SK-N-MC (cell line): ENCODE measurements around the gene ARHGAP24.

Experiments
- DNase-seq: peaks from one replicate; pipeline ENCODE4 v3.0.0-alpha.2; 2011; ENCODE audit warnings: low read depth, low spot score
- H3K27ac ChIP-seq: fragments of 200-600 bp; sonication (generic); 2 replicates; pipeline ENCODE4 v1.5.1; 2016; ENCODE audit warnings: mixed run types
- H3K36me3 ChIP-seq: fragments of 200-600 bp; sonication (generic); 2 replicates; pipeline ENCODE4 v1.6.1; 2017; ENCODE audit warnings: antibody characterized with exemption, low read length, mixed read lengths; ENCODE audit not compliant: insufficient read depth
- H3K4me3 ChIP-seq: fragments of 200-600 bp; sonication (generic); 2 replicates; pipeline ENCODE4 v1.5.1; 2016
- H3K9ac ChIP-seq: fragments of 200-600 bp; sonication (generic); 2 replicates; pipeline ENCODE4 v1.8.0; 2017; ENCODE audit warnings: mixed run types, mixed read lengths; ENCODE audit not compliant: insufficient read length
- H3K9me3 ChIP-seq: fragments of 200-600 bp; sonication (generic); 2 replicates; pipeline ENCODE4 v1.6.1; 2017; ENCODE audit warnings: low read depth, mild to moderate bottlenecking, antibody characterized with exemption, low read length, moderate library complexity, mixed read lengths
- EZH2 ChIP-seq: fragments of 200-600 bp; sonication (generic); IDR thresholded peaks from one replicate; pipeline ENCODE4 v1.6.1; 2017; ENCODE audit warnings: antibody characterized with exemption
- FOXP2 ChIP-seq: optimal IDR thresholded peaks from 2 replicates; pipeline ENCODE3; 2011; ENCODE audit warnings: mild to moderate bottlenecking, moderate library complexity; ENCODE audit not compliant: insufficient read depth; ENCODE audit errors: extremely low read length, control extremely low read depth
- POLR2AphosphoS5 ChIP-seq: IDR thresholded peaks from 2 replicates; pipeline ENCODE4 v1.6.1; 2012; ENCODE audit warnings: mild to moderate bottlenecking, low read depth, low read length, borderline replicate concordance

Gene ARHGAP24

DNA sequence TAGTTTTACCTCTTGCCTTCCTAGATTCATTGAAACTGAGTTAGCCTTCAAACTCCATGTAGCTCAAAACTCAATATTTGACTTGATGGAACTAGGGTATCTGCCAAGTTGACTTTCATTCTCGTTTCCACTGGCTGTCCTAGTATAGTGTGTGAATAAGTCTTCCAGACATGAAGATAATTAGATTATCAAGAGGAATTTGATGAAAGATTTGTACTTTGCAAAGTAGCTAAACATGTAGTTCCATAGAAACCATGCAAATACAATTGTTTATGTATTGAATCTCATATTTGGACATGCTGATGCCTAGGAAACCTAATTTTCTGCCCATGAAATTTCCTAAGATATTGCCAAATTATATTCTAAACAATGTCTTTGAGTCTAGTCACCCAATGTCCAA lies 297.5 kb downstream of the ARHGAP24 start:
- Histone ChIP-seq H3K36me3 (no peaks in the 10 kb centered on the region), H3K9me3 (no peaks in the 10 kb centered on the region), H3K4me3 (no peak overlapping the region), H3K9ac (no peak overlapping the region), H3K27ac (no peak overlapping the region)
- TF ChIP-seq EZH2 (no peak), FOXP2 (no peak), POLR2AphosphoS5 (no peak)
- no peak for DNase-seq

DNA sequence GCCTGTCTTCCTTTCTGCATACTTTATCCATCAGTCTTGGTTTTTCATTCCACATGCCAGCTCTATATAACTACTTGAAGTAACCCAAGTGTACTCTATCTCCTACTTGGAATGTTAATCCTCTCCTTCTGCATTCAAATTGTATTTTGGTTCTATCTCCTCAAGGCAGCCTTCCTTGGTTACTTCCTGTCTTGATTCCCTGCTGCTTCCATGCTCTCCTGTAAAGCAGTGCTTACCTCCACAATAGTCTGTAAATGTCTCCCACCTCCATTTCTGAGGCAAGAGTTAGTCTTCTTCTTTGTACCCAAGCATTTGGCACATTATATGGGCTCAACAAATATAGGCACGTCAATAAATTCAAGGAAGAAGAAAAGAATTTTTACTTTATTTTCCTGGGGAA lies 298.4 kb downstream of the ARHGAP24 start:
- Histone ChIP-seq H3K4me3 (no peak overlapping the region), H3K9ac (no peak overlapping the region), H3K9me3 (no peaks in the 10 kb centered on the region), H3K27ac (no peak overlapping the region), H3K36me3 (no peaks in the 10 kb centered on the region)
- TF ChIP-seq POLR2AphosphoS5 (no peak), FOXP2 (no peak), EZH2 (no peak)
- no peak for DNase-seq

- Histone ChIP-seq H3K4me3 (no peak overlapping the region), H3K27ac (no peak overlapping the region)
These were observed 299.1 kb downstream of the ARHGAP24 start for GRCh38 chr4:85774000-85774399.

DNA sequence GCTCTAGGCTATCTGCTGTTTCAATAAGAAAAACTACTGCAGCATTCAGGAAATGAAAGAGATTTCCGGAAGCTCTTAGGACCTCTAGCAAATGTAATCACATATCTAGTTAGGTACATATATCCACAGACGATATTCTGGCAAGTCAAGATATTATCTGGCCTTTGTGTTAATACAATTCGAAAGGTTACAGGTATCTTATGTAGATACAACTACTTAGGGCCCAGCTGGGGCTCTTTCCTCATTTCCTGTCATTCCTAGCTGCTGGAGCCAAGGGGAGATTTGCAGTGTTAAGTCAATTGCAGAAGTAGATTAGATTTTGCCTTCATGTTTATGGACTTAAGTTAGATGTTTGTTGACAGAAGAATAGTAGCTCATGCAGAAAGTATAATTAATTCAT lies 299.5 kb downstream of the ARHGAP24 start:
- Histone ChIP-seq H3K27ac (no peak overlapping the region), H3K9ac (no peak overlapping the region), H3K9me3 (no peaks in the 10 kb centered on the region), H3K4me3 (no peak overlapping the region), H3K36me3 (no peaks in the 10 kb centered on the region)
- TF ChIP-seq POLR2AphosphoS5 (no peak), FOXP2 (no peak), EZH2 (no peak)
- DNase-seq, result no peak

More at GRCh38 chr4:85774000-85774399, 299.1 kb downstream of the ARHGAP24 start:
- Histone ChIP-seq H3K36me3 (no peaks in the 10 kb centered on the region), H3K9me3 (no peaks in the 10 kb centered on the region), H3K9ac (no peak overlapping the region)
- TF ChIP-seq POLR2AphosphoS5 (no peak), FOXP2 (no peak), EZH2 (no peak)
- no peak for DNase-seq

DNA sequence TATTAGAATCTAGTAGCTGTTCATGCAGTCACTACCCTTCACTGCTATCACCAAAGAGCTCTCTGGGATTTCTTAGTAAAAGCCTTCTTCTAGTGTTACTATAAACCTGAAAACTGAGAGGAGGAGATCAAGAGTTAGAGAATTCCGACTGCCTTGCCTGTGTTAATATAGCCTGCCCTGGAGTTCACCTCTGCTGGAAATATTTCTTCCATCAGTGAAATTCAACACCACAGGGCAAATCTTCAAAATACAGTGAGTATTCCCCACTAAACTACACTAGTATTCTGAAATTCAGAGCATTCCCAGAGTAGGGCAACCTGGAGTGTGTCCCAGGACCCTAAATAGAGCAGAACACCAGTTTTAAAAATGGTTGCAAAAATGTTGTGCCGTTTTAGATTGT lies 301.1 kb downstream of the ARHGAP24 start:
- no peak for DNase-seq
- TF ChIP-seq FOXP2 (no peak), POLR2AphosphoS5 (no peak), EZH2 (no peak)
- H3K4me3 ChIP-seq, result no peak overlapping the region
- H3K36me3 ChIP-seq, result no peaks in the 10 kb centered on the region
- no peaks in the 10 kb centered on the region for H3K9me3 ChIP-seq
- H3K9ac ChIP-seq, result no peak overlapping the region
- H3K27ac ChIP-seq, result no peak overlapping the region

GRCh38 chr4:85776579-85776978 lies 301.6 kb downstream of the ARHGAP24 start:
- no peak for DNase-seq

DNA sequence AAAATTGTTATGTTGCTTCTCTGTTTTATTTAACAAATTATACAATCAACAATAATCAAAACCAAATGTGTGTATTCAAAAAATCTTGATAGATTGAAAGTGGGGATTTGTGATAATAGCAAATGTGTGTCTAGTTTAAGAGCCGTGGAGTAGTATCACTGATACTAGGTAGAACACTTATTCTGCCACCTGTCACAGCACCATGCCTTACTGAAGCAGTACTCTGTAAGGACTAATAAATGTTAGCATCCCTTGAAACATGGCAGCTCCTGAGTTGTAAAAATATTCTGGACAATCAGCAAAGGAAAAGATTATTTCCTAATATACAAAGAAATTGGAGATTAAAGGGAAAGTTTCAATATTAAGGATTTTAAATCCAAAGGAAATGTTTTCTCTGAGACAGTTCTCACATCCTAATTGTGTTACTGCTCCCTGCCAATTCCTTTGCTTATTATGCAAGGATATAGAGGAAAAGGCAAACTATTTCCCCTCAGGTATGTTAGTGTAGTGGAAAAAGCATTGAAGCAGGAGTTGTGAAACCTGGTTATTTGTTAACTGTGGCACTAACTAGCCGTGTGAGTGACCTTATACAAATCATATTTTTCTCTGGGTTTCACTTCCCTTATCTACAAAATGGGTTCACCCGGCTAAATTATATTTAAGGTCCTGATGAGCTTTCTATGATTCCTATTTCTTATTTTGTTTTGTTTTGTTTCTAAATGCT lies 303.1 kb downstream of the ARHGAP24 start:
- no peak for TF ChIP-seq EZH2
- no peak for TF ChIP-seq POLR2AphosphoS5
- no peak for TF ChIP-seq FOXP2
- H3K4me3 ChIP-seq, result no peak overlapping the region
- DNase-seq, result no peak

More at GRCh38 chr4:85776579-85776978, 301.6 kb downstream of the ARHGAP24 start:
- Histone ChIP-seq H3K27ac (no peak overlapping the region), H3K9me3 (no peaks in the 10 kb centered on the region), H3K9ac (no peak overlapping the region), H3K36me3 (no peaks in the 10 kb centered on the region), H3K4me3 (no peak overlapping the region)
- TF ChIP-seq POLR2AphosphoS5, result no peak
- TF ChIP-seq FOXP2, result no peak
- no peak for TF ChIP-seq EZH2

DNA sequence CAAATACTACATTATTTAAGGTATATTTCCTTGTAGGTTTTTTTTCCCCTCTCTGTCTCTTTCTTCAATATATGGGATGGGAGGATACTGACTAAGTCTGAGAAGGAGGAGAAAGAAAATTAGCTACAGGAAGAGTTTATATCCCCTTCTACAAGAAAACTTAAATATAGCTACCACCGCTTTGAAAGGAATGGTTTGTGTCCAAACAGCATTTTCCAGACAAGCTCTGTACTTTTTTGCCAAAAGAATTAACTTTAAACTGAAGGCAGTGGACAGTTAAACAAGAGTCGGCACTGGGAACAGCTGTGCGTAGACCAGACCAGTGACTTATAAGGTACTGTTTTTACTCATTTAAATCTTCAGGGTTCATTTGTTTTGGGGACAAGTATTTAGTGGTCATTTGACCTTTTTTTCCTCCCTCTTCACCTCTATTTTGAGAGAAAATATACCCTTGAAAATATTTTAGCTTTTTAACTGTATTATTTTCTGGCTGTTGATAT lies 303.7 kb downstream of the ARHGAP24 start:
- H3K27ac ChIP-seq, result no peak overlapping the region
- TF ChIP-seq EZH2 (no peak), FOXP2 (no peak), POLR2AphosphoS5 (no peak)
- H3K36me3 ChIP-seq, result no peaks in the 10 kb centered on the region
- H3K9me3 ChIP-seq, result no peaks in the 10 kb centered on the region
- no peak overlapping the region for H3K4me3 ChIP-seq
- no peak overlapping the region for H3K9ac ChIP-seq
- no peak for DNase-seq

More for the DNA sequence above, 303.1 kb downstream of the ARHGAP24 start:
- Histone ChIP-seq H3K27ac (no peak overlapping the region), H3K9ac (no peak overlapping the region), H3K36me3 (no peaks in the 10 kb centered on the region), H3K9me3 (no peaks in the 10 kb centered on the region)

DNA sequence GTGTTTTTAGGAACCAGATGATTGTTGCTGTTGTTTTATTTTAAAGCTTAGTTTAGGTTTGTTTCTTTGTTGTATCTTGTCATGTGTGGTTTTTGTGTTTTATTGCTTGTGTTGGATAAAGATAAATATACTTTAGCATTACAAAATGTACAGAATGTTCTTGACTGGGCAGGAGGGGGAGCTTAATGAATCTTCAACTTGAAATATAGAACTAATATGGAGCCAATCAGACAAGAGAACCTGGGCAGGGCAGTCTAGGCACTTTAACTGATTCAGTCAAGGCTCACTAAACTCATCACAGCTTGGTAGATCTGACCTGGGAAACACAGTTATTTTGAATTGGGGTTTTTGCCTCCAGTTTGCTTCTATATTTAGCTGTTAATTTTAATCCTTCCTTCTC lies 304.2 kb downstream of the ARHGAP24 start:
- no peak overlapping the region for H3K27ac ChIP-seq
- no peaks in the 10 kb centered on the region for H3K36me3 ChIP-seq
- H3K9me3 ChIP-seq, result no peaks in the 10 kb centered on the region
- DNase-seq, result no peak
- TF ChIP-seq POLR2AphosphoS5, result no peak
- TF ChIP-seq FOXP2, result no peak
- no peak for TF ChIP-seq EZH2
- H3K9ac ChIP-seq, result no peak overlapping the region
- H3K4me3 ChIP-seq, result no peak overlapping the region
